ENCODE data around the gene ARL4D. TPM values are rescaled to one million over a fixed set of nuclear protein-coding genes. Genes with fewer than 3 reads are reported as not detected.

ARL4D gene
- total RNA-seq, 1 experiment from 2014 or later, result 11.5 TPM

DNA sequence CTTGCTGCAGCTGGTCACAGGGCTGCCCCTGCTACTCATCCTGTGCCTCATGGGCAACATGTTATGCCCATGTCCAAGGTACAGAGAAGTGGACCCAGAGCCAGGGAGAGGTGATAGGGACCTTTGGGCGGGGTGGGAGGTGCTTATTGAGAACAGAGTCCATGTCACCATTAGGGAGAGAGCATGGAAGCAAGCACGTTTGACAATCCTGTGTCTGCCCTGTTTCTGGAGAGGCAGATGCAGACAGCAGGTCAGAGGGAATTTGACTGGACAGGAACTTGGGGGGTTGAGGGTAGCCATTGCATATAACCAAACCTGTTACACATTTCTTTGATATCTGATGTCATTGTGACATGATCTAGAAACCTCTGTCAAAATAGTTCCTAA lies 14.3 kb upstream of the ARL4D start (continued):
- no peak for TF ChIP-seq CTCF (IDR thresholded peaks at IDR 0.05 in 2 of 3, conservative IDR thresholded peaks at IDR 0.05 in 1 of 3; ENCODE audit: borderline replicate concordance in 1 of 3, insufficient read depth in 1 of 3, low read depth in 2 of 3, low read length in 2 of 3)
- no peak for TF ChIP-seq SP1 (IDR thresholded peaks at IDR 0.05; ENCODE audit: low read depth)

DNA sequence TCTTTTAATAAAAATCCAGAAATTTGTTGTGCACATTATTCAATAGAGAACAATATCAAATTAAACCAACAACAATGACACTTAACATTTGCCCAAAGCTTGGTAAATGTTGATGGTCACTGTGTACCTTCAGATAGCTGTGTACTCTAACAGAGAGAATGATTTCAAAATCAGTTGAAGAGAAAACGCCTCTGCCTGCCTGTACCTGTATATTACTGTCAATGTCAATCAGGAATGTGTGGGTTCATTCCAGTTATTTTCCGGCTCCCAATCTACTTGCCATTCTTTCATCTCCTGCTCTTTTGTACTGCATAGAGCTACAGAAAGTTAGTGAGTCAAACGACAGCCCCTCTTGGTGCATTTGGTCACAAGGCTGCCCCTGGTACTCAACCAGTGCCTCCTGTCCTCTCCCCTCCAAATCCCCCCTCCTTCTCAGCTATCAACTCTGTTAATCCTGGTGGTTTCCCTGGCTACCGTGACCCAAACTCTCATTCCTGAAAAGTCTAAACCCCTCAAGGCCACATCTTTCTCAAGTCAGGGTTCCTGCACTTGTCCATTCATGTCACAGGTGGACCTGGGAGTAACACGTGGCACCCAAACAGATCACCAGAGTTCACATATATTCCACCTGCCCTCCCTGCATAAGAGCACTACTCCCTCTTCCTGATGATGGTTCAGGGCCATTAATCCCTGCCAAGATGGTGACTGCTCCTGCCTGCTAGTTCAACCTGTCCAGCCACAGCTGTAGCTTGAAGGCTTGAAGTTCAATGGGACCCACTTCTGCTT lies 13.6 kb upstream of the ARL4D start:
- H3K27ac ChIP-seq (ENCODE audit: low read depth, low read length), result no peak overlapping the region
- intact Hi-C loops (cut with micrococcal nuclease), result loop anchor here (5.0 kb wide), 1 partner anchor 363 kb away; the partner anchor contains the start of gene VAT1
- H2AFZ ChIP-seq (ENCODE audit: low read depth, low read length, poor library complexity, severe bottlenecking), result no peak overlapping the region
- H3K9ac ChIP-seq (ENCODE audit: low read length), result no peak overlapping the region
- ChIA-PET POLR2A (interaction anchor here (5.6 kb wide), 1 partner anchor 17 kb away, joined by 152 read pairs; no protein-coding TSS in a partner anchor), RAD21 (ENCODE audit: low non-redundant PET in 1 of 2, low total read pairs in 2 of 2, uncharacterized antibody in 2 of 2, unreplicated experiment in 2 of 2) (no interaction called here), CTCF (no interaction called here)
- peaks cover 5 to 25% of the 10 kb centered on the region in 2 experiments; a peak in 3 of 4 replicates for H3K4me1 ChIP-seq (ENCODE audit: control insufficient read depth in 1 of 2, insufficient read depth in 2 of 2, low read length in 2 of 2)
- H3K4me3 ChIP-seq (replicated peaks in 1 of 2; ENCODE audit: low read depth in 1 of 2, low read length in 2 of 2), result no peak overlapping the region
- BruUV-seq (replicated peaks), result no TSS peak
- DNase-seq (ENCODE audit: low read depth, low spot score) (no peak), ATAC-seq (no peak)
- no peaks in the 10 kb centered on the region for H3K79me2 ChIP-seq (ENCODE audit: insufficient read depth, low read length)
- TF ChIP-seq ZNF274 (IDR thresholded peaks at IDR 0.05; ENCODE audit: low read depth, low read length) (no peak), RAD21 (IDR thresholded peaks at IDR 0.05; ENCODE audit: low read depth) (no peak), POLR2AphosphoS5 (IDR thresholded peaks at IDR 0.05; ENCODE audit: low read depth, low read length) (no peak), SRF (IDR thresholded peaks at IDR 0.05; ENCODE audit: low read depth) (no peak), EGR1 (IDR thresholded peaks at IDR 0.05; ENCODE audit: low read depth) (no peak), EZH2 (IDR thresholded peaks at IDR 0.05) (no peak), JUND (IDR thresholded peaks at IDR 0.05) (no peak), YY1 (IDR thresholded peaks at IDR 0.05; ENCODE audit: extremely low read depth, insufficient replicate concordance, low read depth, low read length) (no peak), TCF7L2 (IDR thresholded peaks at IDR 0.05; ENCODE audit: borderline replicate concordance, extremely low read depth, insufficient read depth, insufficient read length) (no peak), ZFX (IDR thresholded peaks at IDR 0.05) (no peak), EZH2phosphoT487 (IDR thresholded peaks at IDR 0.05; ENCODE audit: borderline replicate concordance) (no peak), POLR2A (IDR thresholded peaks at IDR 0.05; ENCODE audit: borderline replicate concordance, extremely low read depth, insufficient read depth, insufficient read length) (no peak), ELF1 (IDR thresholded peaks at IDR 0.05; ENCODE audit: borderline replicate concordance, low read depth) (no peak), CEBPB (IDR thresholded peaks at IDR 0.05; ENCODE audit: low read depth) (no peak), CBX3 (IDR thresholded peaks at IDR 0.05; ENCODE audit: low read depth) (no peak)
- TF ChIP-seq, protein P1, sequence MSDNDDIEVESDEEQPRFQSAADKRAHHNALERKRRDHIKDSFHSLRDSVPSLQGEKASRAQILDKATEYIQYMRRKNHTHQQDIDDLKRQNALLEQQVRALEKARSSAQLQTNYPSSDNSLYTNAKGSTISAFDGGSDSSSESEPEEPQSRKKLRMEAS (IDR thresholded peaks at IDR 0.05), result no peak
- TF ChIP-seq, protein P2, sequence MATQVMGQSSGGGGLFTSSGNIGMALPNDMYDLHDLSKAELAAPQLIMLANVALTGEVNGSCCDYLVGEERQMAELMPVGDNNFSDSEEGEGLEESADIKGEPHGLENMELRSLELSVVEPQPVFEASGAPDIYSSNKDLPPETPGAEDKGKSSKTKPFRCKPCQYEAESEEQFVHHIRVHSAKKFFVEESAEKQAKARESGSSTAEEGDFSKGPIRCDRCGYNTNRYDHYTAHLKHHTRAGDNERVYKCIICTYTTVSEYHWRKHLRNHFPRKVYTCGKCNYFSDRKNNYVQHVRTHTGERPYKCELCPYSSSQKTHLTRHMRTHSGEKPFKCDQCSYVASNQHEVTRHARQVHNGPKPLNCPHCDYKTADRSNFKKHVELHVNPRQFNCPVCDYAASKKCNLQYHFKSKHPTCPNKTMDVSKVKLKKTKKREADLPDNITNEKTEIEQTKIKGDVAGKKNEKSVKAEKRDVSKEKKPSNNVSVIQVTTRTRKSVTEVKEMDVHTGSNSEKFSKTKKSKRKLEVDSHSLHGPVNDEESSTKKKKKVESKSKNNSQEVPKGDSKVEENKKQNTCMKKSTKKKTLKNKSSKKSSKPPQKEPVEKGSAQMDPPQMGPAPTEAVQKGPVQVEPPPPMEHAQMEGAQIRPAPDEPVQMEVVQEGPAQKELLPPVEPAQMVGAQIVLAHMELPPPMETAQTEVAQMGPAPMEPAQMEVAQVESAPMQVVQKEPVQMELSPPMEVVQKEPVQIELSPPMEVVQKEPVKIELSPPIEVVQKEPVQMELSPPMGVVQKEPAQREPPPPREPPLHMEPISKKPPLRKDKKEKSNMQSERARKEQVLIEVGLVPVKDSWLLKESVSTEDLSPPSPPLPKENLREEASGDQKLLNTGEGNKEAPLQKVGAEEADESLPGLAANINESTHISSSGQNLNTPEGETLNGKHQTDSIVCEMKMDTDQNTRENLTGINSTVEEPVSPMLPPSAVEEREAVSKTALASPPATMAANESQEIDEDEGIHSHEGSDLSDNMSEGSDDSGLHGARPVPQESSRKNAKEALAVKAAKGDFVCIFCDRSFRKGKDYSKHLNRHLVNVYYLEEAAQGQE (IDR thresholded peaks at IDR 0.05; ENCODE audit: low read depth), result no peak
- no peaks in the 10 kb centered on the region for H3K36me3 ChIP-seq (ENCODE audit: control insufficient read depth in 1 of 2, insufficient read depth in 2 of 2, low read length in 2 of 2)
- H3K27me3 ChIP-seq (ENCODE audit: insufficient read depth, low read length), result no peaks in the 10 kb centered on the region
- no peak overlapping the region for H3K4me2 ChIP-seq (ENCODE audit: low read length)
- peaks cover 0 to 8% of the 10 kb centered on the region in 2 experiments; a peak in 1 of 4 replicates for H3K9me3 ChIP-seq (ENCODE audit: control insufficient read depth in 1 of 2, insufficient read depth in 1 of 2, low read depth in 1 of 2, low read length in 2 of 2)
- H3K9me2 ChIP-seq (ENCODE audit: insufficient read depth), result no peaks in the 10 kb centered on the region
- H4K20me1 ChIP-seq (ENCODE audit: insufficient read depth), result no peaks in the 10 kb centered on the region

Measured in HCT116 (cell line).